Measurements from ENCODE around the gene PIK3CB. TPM values are rescaled to one million over a fixed set of nuclear protein-coding genes. Genes with fewer than 3 reads are reported as not detected.
A peak's percentile ranks its signal among the peaks of the same experiment; 100 is the strongest.
"Not testable (repeated sequence)": the region's sequence is repeated elsewhere in the genome, so short reads cannot be mapped to it uniquely, and the experiment has no call there.

The PIK3CB gene
- total RNA-seq, 1 experiment from 2014 or later = 8.3 TPM

- ATAC-seq (no peak), DNase-seq (no peak)
- Histone ChIP-seq H3F3A (ENCODE audit: low read length, unreplicated experiment) (no peaks in the 10 kb centered on the region), H3K36me3 (ENCODE audit: low read depth, low read length) (no peaks in the 10 kb centered on the region), H3K9me3 (ENCODE audit: low read length) (no peaks in the 10 kb centered on the region), H3K4me2 (ENCODE audit: low read length) (no peak overlapping the region), H3K27me3 (ENCODE audit: low read length) (no peaks in the 10 kb centered on the region), H3K79me2 (ENCODE audit: low read length) (peaks cover 37% of the 10 kb centered on the region), H3K4me3 (ENCODE audit: low read length) (no peak overlapping the region), H3K9ac (ENCODE audit: low read length) (no peak overlapping the region), H3K4me1 (ENCODE audit: insufficient read depth, low read length) (no peaks in the 10 kb centered on the region), H4K20me1 (ENCODE audit: low read length) (no peaks in the 10 kb centered on the region), H3K27ac (ENCODE audit: low read length) (no peak overlapping the region), H3K9me2 (replicated peaks; ENCODE audit: low read length) (no peaks in the 10 kb centered on the region), H2AFZ (ENCODE audit: low read length) (no peak overlapping the region)
- BruUV-seq (replicated peaks) = no TSS peak
- CTCF ChIA-PET = no interaction called here
- no peak for TF ChIP-seq EZH2phosphoT487 (IDR thresholded peaks at IDR 0.05; ENCODE audit: borderline replicate concordance, low read length)
- no peak for TF ChIP-seq EZH2 (IDR thresholded peaks at IDR 0.05; ENCODE audit: low read length, unreplicated experiment)
- no peak for TF ChIP-seq CTCF (conservative IDR thresholded peaks at IDR 0.05; ENCODE audit: low read depth, low read length)
- intact Hi-C loops (cut with micrococcal nuclease) = no loop called here
- POLR2A ChIA-PET (ENCODE audit: unreplicated experiment) = no interaction called here
These were observed 38.0 kb downstream of the PIK3CB start for GRCh38 chr3:138796761-138797160.

GRCh38 chr3:138786788-138787271, 47.9 kb downstream of the PIK3CB start:
- no peaks in the 10 kb centered on the region for H3K79me2 ChIP-seq (ENCODE audit: low read length)
- H3K9me3 ChIP-seq (ENCODE audit: low read length) = no peaks in the 10 kb centered on the region
- DNase-seq (peak; percentile 25), ATAC-seq (peak; percentile 78)
- no peak overlapping the region for H3K27ac ChIP-seq (ENCODE audit: low read length)
- no peaks in the 10 kb centered on the region for H3K9me2 ChIP-seq (replicated peaks; ENCODE audit: low read length)
- H2AFZ ChIP-seq (ENCODE audit: low read length) = no peak overlapping the region
- H3K36me3 ChIP-seq (ENCODE audit: low read depth, low read length) = no peaks in the 10 kb centered on the region
- H3K4me3 ChIP-seq (ENCODE audit: low read length) = no peak overlapping the region
- no peaks in the 10 kb centered on the region for H3K4me1 ChIP-seq (ENCODE audit: insufficient read depth, low read length)
- ChIA-PET CTCF (interaction anchor here (0.6 to 1.2 kb wide), 2 partner anchors 129 to 567 kb away, joined by 3 to 4 read pairs; no protein-coding TSS in a partner anchor), POLR2A (ENCODE audit: unreplicated experiment) (no interaction called here)
- no peaks in the 10 kb centered on the region for H4K20me1 ChIP-seq (ENCODE audit: low read length)
- no peak overlapping the region for H3K4me2 ChIP-seq (ENCODE audit: low read length)
- TF ChIP-seq EZH2 (IDR thresholded peaks at IDR 0.05; ENCODE audit: low read length, unreplicated experiment) (no peak), CTCF (conservative IDR thresholded peaks at IDR 0.05; ENCODE audit: low read depth, low read length) (no peak), EZH2phosphoT487 (IDR thresholded peaks at IDR 0.05; ENCODE audit: borderline replicate concordance, low read length) (no peak)
- no TSS peak for BruUV-seq (replicated peaks)
- H3K9ac ChIP-seq (ENCODE audit: low read length) = no peak overlapping the region
- H3K27me3 ChIP-seq (ENCODE audit: low read length) = no peaks in the 10 kb centered on the region
- intact Hi-C loops (cut with micrococcal nuclease) = loop anchor here (5.0 kb wide), 1 partner anchor 45 kb away; the partner anchor contains the start of gene PIK3CB
- no peaks in the 10 kb centered on the region for H3F3A ChIP-seq (ENCODE audit: low read length, unreplicated experiment)

- CTCF ChIA-PET = interaction anchor here (0.6 to 1.2 kb wide), 2 partner anchors 130 to 133 kb away, joined by 3 read pairs; no protein-coding TSS in a partner anchor
- no peak for TF ChIP-seq CTCF (conservative IDR thresholded peaks at IDR 0.05; ENCODE audit: low read depth, low read length)
- TF ChIP-seq EZH2 (IDR thresholded peaks at IDR 0.05; ENCODE audit: low read length, unreplicated experiment) = no peak
- TF ChIP-seq EZH2phosphoT487 (IDR thresholded peaks at IDR 0.05; ENCODE audit: borderline replicate concordance, low read length) = no peak
- intact Hi-C loops (cut with micrococcal nuclease) = loop anchor here (5.0 kb wide), 1 partner anchor 46 kb away; the partner anchor contains the start of gene PIK3CB
- ATAC-seq (no peak), DNase-seq (no peak)
- POLR2A ChIA-PET (ENCODE audit: unreplicated experiment) = no interaction called here
- H3K27ac ChIP-seq (ENCODE audit: low read length) = no peak overlapping the region
- H3K4me1 ChIP-seq (ENCODE audit: insufficient read depth, low read length) = no peaks in the 10 kb centered on the region
- no peaks in the 10 kb centered on the region for H3K9me3 ChIP-seq (ENCODE audit: low read length)
- H3K27me3 ChIP-seq (ENCODE audit: low read length) = no peaks in the 10 kb centered on the region
- H3K4me2 ChIP-seq (ENCODE audit: low read length) = no peak overlapping the region
- BruUV-seq (replicated peaks) = no TSS peak
- H3K9me2 ChIP-seq (replicated peaks; ENCODE audit: low read length) = no peaks in the 10 kb centered on the region
- H3K36me3 ChIP-seq (ENCODE audit: low read depth, low read length) = no peaks in the 10 kb centered on the region
- no peaks in the 10 kb centered on the region for H4K20me1 ChIP-seq (ENCODE audit: low read length)
- H3F3A ChIP-seq (ENCODE audit: low read length, unreplicated experiment) = no peaks in the 10 kb centered on the region
- no peak overlapping the region for H3K4me3 ChIP-seq (ENCODE audit: low read length)
- H3K79me2 ChIP-seq (ENCODE audit: low read length) = no peaks in the 10 kb centered on the region
- no peak overlapping the region for H3K9ac ChIP-seq (ENCODE audit: low read length)
- no peak overlapping the region for H2AFZ ChIP-seq (ENCODE audit: low read length)
These were observed 48.8 kb downstream of the PIK3CB start for GRCh38 chr3:138785951-138786350.

- CTCF ChIA-PET; H3K36me3 ChIP-seq (ENCODE audit: low read depth, low read length); H3K79me2 ChIP-seq (ENCODE audit: low read length); DNase-seq; H3K9me3 ChIP-seq (ENCODE audit: low read length); POLR2A ChIA-PET (ENCODE audit: unreplicated experiment); H3K9ac ChIP-seq (ENCODE audit: low read length); H3K27ac ChIP-seq (ENCODE audit: low read length); H3K9me2 ChIP-seq (replicated peaks; ENCODE audit: low read length); ATAC-seq; H3F3A ChIP-seq (ENCODE audit: low read length, unreplicated experiment); BruUV-seq (replicated peaks); H3K27me3 ChIP-seq (ENCODE audit: low read length); H3K4me1 ChIP-seq (ENCODE audit: insufficient read depth, low read length); H4K20me1 ChIP-seq (ENCODE audit: low read length); H3K4me2 ChIP-seq (ENCODE audit: low read length); H3K4me3 ChIP-seq (ENCODE audit: low read length); H2AFZ ChIP-seq (ENCODE audit: low read length): not testable (repeated sequence)
- intact Hi-C loops (cut with micrococcal nuclease) = loop anchor here (5.0 kb wide), 1 partner anchor 47 kb away; the partner anchor contains the start of gene PIK3CB
These were observed 49.3 kb downstream of the PIK3CB start for GRCh38 chr3:138785362-138785857.

Data from PC-3 (cell line).